Small intestine (tissue), 7 donors: Measurements from ENCODE around the gene CYTIP. TPM values are rescaled to one million over a fixed set of nuclear protein-coding genes. Genes with fewer than 3 reads are reported as not detected.
A peak's percentile ranks its signal among the peaks of the same experiment; 100 is the strongest.
"Not testable (repeated sequence)": the region's sequence is repeated elsewhere in the genome, so short reads cannot be mapped to it uniquely, and the experiment has no call there.

Source experiments
- DNase-seq, 2 donors: peaks; one replicate each; pipeline versions ENCODE4 v3.0.0 to v3.0.0-alpha.2; 2013
- FAIRE-seq: peaks from 2 replicates; lab custom pipeline; 2012; peaks lifted over from hg19 to GRCh38; lab: Jason Lieb, UNC
- H3K27ac ChIP-seq, 3 donors: one replicate each; pipeline ENCODE4 v1.5.1; 2013; ENCODE audit warnings: low read length in 2 of 3, mild to moderate bottlenecking in 2 of 3, control low read depth in 1 of 3, inconsistent platforms in 1 of 3, low read depth in 1 of 3, moderate library complexity in 1 of 3
- H3K27me3 ChIP-seq, 3 donors: one replicate each; pipeline ENCODE4 v1.6.1; 2013; ENCODE audit warnings: low read length in 3 of 3, inconsistent platforms in 1 of 3; ENCODE audit not compliant: control insufficient read depth in 3 of 3, insufficient read depth in 3 of 3
- H3K36me3 ChIP-seq, 3 donors: one replicate each; pipeline ENCODE4 v1.6.1; 2013; ENCODE audit warnings: low read length in 3 of 3, inconsistent platforms in 1 of 3, low read depth in 1 of 3, mild to moderate bottlenecking in 1 of 3, moderate library complexity in 1 of 3; ENCODE audit not compliant: control insufficient read depth in 3 of 3, insufficient read depth in 2 of 3
- H3K4me1 ChIP-seq, 3 donors: one replicate each; pipeline ENCODE4 v1.6.1; 2013; ENCODE audit warnings: low read length in 2 of 3, inconsistent platforms in 1 of 3, low read depth in 1 of 3, mild to moderate bottlenecking in 1 of 3, moderate library complexity in 1 of 3; ENCODE audit not compliant: control insufficient read depth in 3 of 3, insufficient read depth in 2 of 3
- H3K4me3 ChIP-seq, 3 donors: one replicate each; pipeline ENCODE4 v1.5.1; 2013; ENCODE audit warnings: low read length in 3 of 3, control low read depth in 1 of 3, inconsistent platforms in 1 of 3, low read depth in 1 of 3, mild to moderate bottlenecking in 1 of 3, moderate library complexity in 1 of 3
- H3K9me3 ChIP-seq, 2 donors: one replicate each; pipeline ENCODE4 v1.6.1; 2013; ENCODE audit warnings: low read depth in 1 of 2, low read length in 1 of 2; ENCODE audit not compliant: control insufficient read depth in 2 of 2, insufficient read depth in 1 of 2
- WGBS, 3 donors: extraction: QIAGEN DNeasy Blood & Tissue Kit; methylation state at CpG; one replicate each; pipeline ENCODE4 v1.1.7; 2013; 5-methylcytosine and 5-hydroxymethylcytosine counted together
- polyA plus RNA-seq, 4 donors: library from polyadenylated mRNA; stranded (reverse) in 3 of 4; unstranded in 1 of 4; fragments of 200-250 nt in 3 of 4; fragments of 120-200 nt in 1 of 4; gene quantifications; one replicate each; pipeline versions ENCODE4 v1.2.1 to v1.2.3, GENCODE V29; 2013
- donor health status: healthy with polysubstance abuse.
- donor health status: control.
- donor health status: control.
- donor health status: Bipolar disorder and iron deficiency.
- donor health status: healthy.

The CYTIP gene
- polyA plus RNA-seq, 4 donors, result 9.4 to 19.8 (median 16.6) TPM

DNA sequence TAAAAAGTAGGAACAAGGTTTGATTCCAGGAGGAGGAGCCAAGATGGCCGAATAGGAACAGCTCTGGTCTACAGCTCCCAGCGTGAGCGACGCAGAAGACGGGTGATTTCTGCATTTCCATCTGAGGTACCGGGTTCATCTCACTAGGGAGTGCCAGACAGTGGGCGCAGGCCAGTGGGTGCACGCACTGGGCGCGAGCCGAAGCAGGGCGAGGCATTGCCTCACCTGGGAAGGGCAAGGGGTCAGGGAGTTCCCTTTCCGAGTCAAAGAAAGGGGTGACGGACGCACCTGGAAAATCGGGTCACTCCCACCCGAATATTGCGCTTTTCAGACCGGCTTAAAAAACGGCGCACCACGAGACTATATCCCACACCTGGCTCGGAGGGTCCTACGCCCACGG is 75.4 kb downstream of the CYTIP start:
- not testable (repeated sequence) for H3K9me3 ChIP-seq, H3K27me3 ChIP-seq, FAIRE-seq, DNase-seq, H3K36me3 ChIP-seq, H3K4me1 ChIP-seq, H3K27ac ChIP-seq, H3K4me3 ChIP-seq
- WGBS, 3 donors, result 93 to 96% (median 96%) methylated on average over 11 to 16 of the region's 25 CpGs

DNA sequence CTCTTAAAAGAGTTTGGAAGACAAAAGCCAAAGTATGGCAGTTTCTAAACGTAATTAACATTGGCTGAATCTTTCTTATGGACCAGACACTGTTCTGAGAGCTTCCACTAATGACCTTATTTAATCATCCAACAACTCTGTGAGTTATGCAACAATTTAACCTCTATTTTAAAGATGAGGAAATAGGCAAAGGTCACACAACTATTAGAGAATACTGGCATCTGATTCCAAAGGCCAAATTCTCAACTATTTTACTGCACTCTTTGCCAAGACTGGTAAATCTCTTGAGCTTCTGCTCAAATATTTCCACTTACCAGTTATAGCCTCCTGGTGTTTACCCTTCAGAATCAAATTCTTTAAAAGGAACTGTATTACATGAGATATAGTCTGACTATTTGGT is 76.2 kb downstream of the CYTIP start:
- peaks cover 0 to 9% (median 0%) of the 10 kb centered on the region in 3 donors for H3K4me1 ChIP-seq
- no peak overlapping the region for H3K4me3 ChIP-seq
- FAIRE-seq, result no peak
- no peak overlapping the region for H3K27ac ChIP-seq
- DNase-seq, result peak; percentile 50 to 72
- no peaks in the 10 kb centered on the region for H3K9me3 ChIP-seq
- WGBS, 3 donors, result 24 to 44% (median 30%) methylated on average over 1 of the region's 1 CpG
- no peaks in the 10 kb centered on the region for H3K27me3 ChIP-seq
- H3K36me3 ChIP-seq, result no peaks in the 10 kb centered on the region

Other genes with a start within 250 kb of the CYTIP start
- gene GALNT5, start 186.4 kb downstream of the CYTIP start, polyA plus RNA-seq, result 10 to 100 TPM in 1 of 4 donors, 1 to 10 TPM in 1, under 1 TPM in 2; 0.67 to 29.2 (median 2.3) TPM
- gene ERMN, start 118.3 kb downstream of the CYTIP start, polyA plus RNA-seq, result under 1 TPM in 2 of 4 donors, not detected in 2; 0.27 to 0.53 TPM
- gene ACVR1C, start 184.8 kb upstream of the CYTIP start, polyA plus RNA-seq, result 10 to 100 TPM in 1 of 4 donors, 1 to 10 TPM in 3; 1.2 to 20.6 (median 1.3) TPM